HepG2 (cell line): Measurements from ENCODE around the gene ELOA2. TPM values are rescaled to one million over a fixed set of nuclear protein-coding genes. Genes with fewer than 3 reads are reported as not detected.

Source experiments
- ATAC-seq: fragments of 200-7000 bp; cut with Tn5 transposase; 3 replicates; pipeline ENCODE4 v1.9.1; 2020; ENCODE audit warnings: mild to moderate bottlenecking, moderate library complexity
- BruUV-seq: library from RNA; stranded (reverse); fragments of 400-500 nt; replicated peaks from 2 replicates; lab custom pipeline; 2021; lab: Mats Ljungman, UMichigan
- CTCF ChIA-PET: fragments of 300-600 bp; formaldehyde crosslinking; extraction: SDS; loops from one replicate; lab custom pipeline; 2021; ENCODE audit warnings: low total read pairs, inconsistent platforms, low intra/inter-chr PET ratio; lab: Yijun Ruan, JAX
- POLR2A ChIA-PET: fragments of 350-600 bp; sonication (Branson Sonifier 250); formaldehyde crosslinking; loops from one replicate; lab custom pipeline; 2020; ENCODE audit warnings: antibody characterized with exemption, inconsistent platforms; lab: Yijun Ruan, JAX
- DNase-seq: peaks from one replicate; pipeline ENCODE4 v3.0.0-alpha.2; 2015; ENCODE audit warnings: low spot score
- FAIRE-seq: peaks from 3 replicates; lab custom pipeline; 2011; peaks lifted over from hg19 to GRCh38; lab: Jason Lieb, UNC
- H2AFZ ChIP-seq: one replicate; pipeline ENCODE4 v1.6.1; 2011; ENCODE audit warnings: low read length, inconsistent platforms
- H3K27ac ChIP-seq: fragments of 300-600 bp; 3 replicates; pipeline ENCODE4 v1.8.0; 2011; ENCODE audit warnings: mixed run types, mild to moderate bottlenecking, mixed read lengths, low read length, inconsistent platforms; ENCODE audit not compliant: insufficient read depth; ENCODE audit errors: extremely low read length
- H3K27me3 ChIP-seq, 2 experiments: fragments of 200-600 bp in 1 of 2; 2 replicates in 1 of 2; 3 replicates in 1 of 2; pipeline versions ENCODE4 v1.6.0 to v1.8.0; 2011; ENCODE audit warnings: low read length in 2 of 2, mild to moderate bottlenecking in 2 of 2, moderate library complexity in 2 of 2, inconsistent platforms in 1 of 2; ENCODE audit not compliant: insufficient read depth in 2 of 2, control insufficient read depth in 1 of 2
- H3K36me3 ChIP-seq, 2 experiments: fragments of 200-600 bp in 1 of 2; replicated peaks in 1 of 2; 2 replicates in 1 of 2; 3 replicates in 1 of 2; pipeline versions ENCODE4 v1.5.1 to v1.8.0; 2011; ENCODE audit warnings: low read length in 2 of 2, inconsistent platforms in 1 of 2; ENCODE audit not compliant: insufficient read depth in 2 of 2, control insufficient read depth in 1 of 2
- H3K4me1 ChIP-seq: 2 replicates; pipeline ENCODE4 v1.5.1; 2012; ENCODE audit warnings: low read length, inconsistent platforms; ENCODE audit not compliant: insufficient read depth
- H3K4me2 ChIP-seq: 2 replicates; pipeline ENCODE4 v1.6.0; 2011; ENCODE audit warnings: low read depth, low read length, inconsistent platforms
- H3K4me3 ChIP-seq, 3 experiments: fragments of 200-600 bp in 1 of 3; sonication (generic), shearing (Covaris generic) in 1 of 3; replicated peaks in 1 of 3; 2 replicates each; pipeline ENCODE4 v1.5.1; 2011 to 2016; ENCODE audit warnings: low read length in 3 of 3, inconsistent platforms in 2 of 3, low read depth in 2 of 3, mild to moderate bottlenecking in 2 of 3, control low read depth in 1 of 3, mixed read lengths in 1 of 3; ENCODE audit not compliant: insufficient read depth in 1 of 3
- H3K79me2 ChIP-seq: one replicate; pipeline ENCODE4 v1.6.1; 2011; ENCODE audit warnings: low read length, inconsistent platforms; ENCODE audit not compliant: insufficient read depth
- H3K9ac ChIP-seq: 2 replicates; pipeline ENCODE4 v1.6.0; 2011; ENCODE audit warnings: mild to moderate bottlenecking, low read depth, low read length, inconsistent platforms; ENCODE audit not compliant: insufficient read depth
- H3K9me3 ChIP-seq: 2 replicates; pipeline ENCODE4 v1.5.1; 2012; ENCODE audit warnings: mild to moderate bottlenecking, low read length
- H4K20me1 ChIP-seq: 2 replicates; pipeline ENCODE4 v1.6.0; 2011; ENCODE audit warnings: inconsistent platforms, mild to moderate bottlenecking, low read length, moderate library complexity; ENCODE audit not compliant: insufficient read depth
- KMT2B ChIP-seq: IDR thresholded peaks from 2 replicates; pipeline ENCODE4 v1.6.1; 2016; ENCODE audit warnings: missing genetic modification reagents, missing compliant biosample characterization
- MED13 ChIP-seq: sonication (generic); formaldehyde crosslinking; IDR thresholded peaks from 2 replicates; pipeline ENCODE4 v1.5.0; 2020; ENCODE audit warnings: missing genetic modification reagents
- MXD3 ChIP-seq: IDR thresholded peaks from 2 replicates; pipeline ENCODE4 v1.6.1; 2016; ENCODE audit warnings: mild to moderate bottlenecking, missing biosample characterization, missing genetic modification reagents
- MYC ChIP-seq: sonication (generic); formaldehyde crosslinking; IDR thresholded peaks from 2 replicates; pipeline ENCODE4 v1.9.0; 2021; ENCODE audit warnings: missing genetic modification reagents, borderline replicate concordance
- SRSF1 ChIP-seq: fragments of 200-400 bp; formaldehyde crosslinking; optimal IDR thresholded peaks from 2 replicates; pipeline ENCODE3; 2017; ENCODE audit warnings: mild to moderate bottlenecking, low read depth, low read length, moderate library complexity
- TBL1XR1 ChIP-seq: fragments of 150-350 bp; IDR thresholded peaks from 2 replicates; pipeline ENCODE4 v1.6.1; 2014; ENCODE audit warnings: borderline replicate concordance, low read length; ENCODE audit not compliant: partially characterized antibody
- ZFP36L1 ChIP-seq: sonication (generic); formaldehyde crosslinking; IDR thresholded peaks from 2 replicates; pipeline ENCODE4 v1.8.0; 2022; ENCODE audit warnings: mild to moderate bottlenecking, missing genetic modification reagents, moderate library complexity
- ZNF3 ChIP-seq: IDR thresholded peaks from 2 replicates; pipeline ENCODE4 v1.7.0; 2017; ENCODE audit warnings: inconsistent platforms
- ZNF496 ChIP-seq: sonication (generic); formaldehyde crosslinking; IDR thresholded peaks from 2 replicates; pipeline ENCODE4 v1.8.1; 2023; ENCODE audit warnings: mild to moderate bottlenecking, moderate library complexity, missing genetic modification reagents; ENCODE audit not compliant: insufficient replicate concordance
- ZNF552 ChIP-seq: sonication (generic); formaldehyde crosslinking; IDR thresholded peaks from 2 replicates; pipeline ENCODE4 v1.9.0; 2022; ENCODE audit warnings: missing genetic modification reagents, mild to moderate bottlenecking, borderline replicate concordance
- ZNF570 ChIP-seq: sonication (generic); formaldehyde crosslinking; IDR thresholded peaks from 2 replicates; pipeline ENCODE4 v1.4.0; 2020; ENCODE audit warnings: mild to moderate bottlenecking, missing genetic modification reagents, borderline replicate concordance
- ZNF670 ChIP-seq: sonication (generic); formaldehyde crosslinking; IDR thresholded peaks from 2 replicates; pipeline ENCODE4 v1.8.0; 2022; ENCODE audit warnings: mild to moderate bottlenecking, missing genetic modification reagents, borderline replicate concordance
- ZNF691 ChIP-seq: sonication (generic); formaldehyde crosslinking; IDR thresholded peaks from 2 replicates; pipeline ENCODE4 v1.4.0; 2020; ENCODE audit warnings: missing genetic modification reagents, low read depth, mild to moderate bottlenecking, borderline replicate concordance
- ZUFSP ChIP-seq: sonication (generic); formaldehyde crosslinking; IDR thresholded peaks from 2 replicates; pipeline ENCODE4 v1.9.0; 2021; ENCODE audit warnings: missing genetic modification reagents, mild to moderate bottlenecking, borderline replicate concordance
- WGBS: methylation state at CpG from one replicate; pipeline ENCODE4 v1.1.6; 2017; ENCODE audit warnings: low lambda C conversion rate; 5-methylcytosine and 5-hydroxymethylcytosine counted together
- in situ Hi-C: cut with HindIII; loops from 2 replicates; pipeline ENCODE4 v1.10.0; 2017; ENCODE audit warnings: low pct_unique_long_range_greater_than_20kb; ENCODE audit not compliant: extremely low pct_ligation_motif_present
- intact Hi-C: fragments of 100-400 bp; cut with micrococcal nuclease; formaldehyde crosslinking; loops from one replicate; pipeline ENCODE4 v1.10.0; 2022; ENCODE audit not compliant: unreplicated experiment
- polyA plus RNA-seq, 8 experiments: library from polyadenylated mRNA; depleted of rRNA in 3 of 8; stranded (reverse) in 7 of 8; unstranded in 1 of 8; fragments of >200 nt; fragmentation: Illumina TruSeq in 4 of 8; extraction: Trizol in 4 of 8; gene quantifications; 2 replicates each; pipeline versions ENCODE4 v1.2.1 to v1.2.3, GENCODE V29; 2011 to 2016; ENCODE audit warnings: low read depth in 4 of 8, missing spikeins in 1 of 8, mixed read lengths in 1 of 8; ENCODE audit not compliant: insufficient read depth in 1 of 8
- total RNA-seq, 5 experiments: library from RNA; depleted of rRNA; stranded (reverse); fragments of >200 nt; fragmentation: Illumina TruSeq; extraction: Trizol; gene quantifications; 2 replicates each; pipeline ENCODE4 v1.2.3, GENCODE V29; 2016; ENCODE audit warnings: low read depth in 1 of 5

The ELOA2 gene
- total and polyA plus RNA-seq, 2 of the 13 experiments (the other 11 are each of a cell fraction or from before 2014, with no cell fraction given), result not detected

GRCh38 chr18:47063096-47063495, 27.7 kb upstream of the ELOA2 start (continued):
- no peak for TF ChIP-seq ZNF552
- TF ChIP-seq, all 625 proteins: peak for 0

- Histone ChIP-seq H3K9ac (no peak overlapping the region), H3K27me3 (peaks cover 0 to 4% of the 10 kb centered on the region in 2 experiments; a peak in 1 of 5 replicates), H3K9me3 (no peaks in the 10 kb centered on the region), H3K4me2 (no peak overlapping the region), H3K27ac (no peak overlapping the region), H3K36me3 (no peaks in the 10 kb centered on the region), H3K79me2 (no peaks in the 10 kb centered on the region), H3K4me3 (no peak overlapping the region), H3K4me1 (no peaks in the 10 kb centered on the region), H4K20me1 (no peaks in the 10 kb centered on the region), H2AFZ (no peak overlapping the region)
- ChIA-PET POLR2A (no interaction called here), CTCF (no interaction called here)
- DNase-seq (no peak), FAIRE-seq (no peak), ATAC-seq (no peak)
- 0% methylated on average over 2 of the region's 2 CpGs for WGBS
- intact Hi-C loops, result no loop called here
- BruUV-seq, result no TSS peak
- TF ChIP-seq MXD3 (no peak), TBL1XR1 (no peak), ZNF570 (CRISPR knock-in tag) (no peak), ZNF3 (CRISPR knock-in tag) (no peak), ZNF691 (no peak), SRSF1 (no peak), KMT2B (CRISPR knock-in tag) (no peak), ZFP36L1 (CRISPR knock-in tag) (no peak), ZUFSP (CRISPR knock-in tag) (no peak), MYC (CRISPR knock-in tag) (no peak), ZNF496 (no peak), ZNF670 (no peak), MED13 (CRISPR knock-in tag) (no peak)
- in situ Hi-C loops, result no loop called here
Measured at GRCh38 chr18:47062471-47062870, 27.1 kb upstream of the ELOA2 start.
